ENCODE data around the gene AARS2.

AARS2 gene

GRCh38 chr6:44257025-44257752, 56.0 kb downstream of the AARS2 start, which contains the start of gene SLC35B2:
Gene SLC35B2 (minus strand): TSS chr6:44257528. CDS start chr6:44257410, 118 bp downstream.
- Histone ChIP-seq H3K27me3 (ENCODE audit: control insufficient read depth, insufficient read depth, low read length) (no peaks in the 10 kb centered on the region), H3K9ac (ENCODE audit: low read depth, low read length) (peak within 1 kb of the TSS; percentile 95), H3K4me1 (ENCODE audit: control insufficient read depth, insufficient read depth, low read length) (peaks cover 28% of the 10 kb centered on the region), H3K9me3 (replicated peaks; ENCODE audit: low read length) (no peaks in the 10 kb centered on the region), H3K4me3 (ENCODE audit: low read length) (peak within 1 kb of the TSS; percentile 92), H3K36me3 (ENCODE audit: insufficient read depth, low read length) (peaks cover 37% of the 10 kb centered on the region), H3K4me2 (ENCODE audit: low read length) (peak within 1 kb of the TSS; percentile 94)

GRCh38 chr6:44256775-44257024, 56.4 kb downstream of the AARS2 start:
- peak overlapping the region; percentile 92 for H3K4me3 ChIP-seq (ENCODE audit: low read length)
- peak overlapping the region; percentile 95 for H3K9ac ChIP-seq (ENCODE audit: low read depth, low read length)
- H3K4me2 ChIP-seq (ENCODE audit: low read length) = peak overlapping the region; percentile 94
- H3K36me3 ChIP-seq (ENCODE audit: insufficient read depth, low read length) = peaks cover 42% of the 10 kb centered on the region
- no peaks in the 10 kb centered on the region for H3K9me3 ChIP-seq (replicated peaks; ENCODE audit: low read length)
- H3K4me1 ChIP-seq (ENCODE audit: control insufficient read depth, insufficient read depth, low read length) = peaks cover 29% of the 10 kb centered on the region
- H3K27me3 ChIP-seq (ENCODE audit: control insufficient read depth, insufficient read depth, low read length) = no peaks in the 10 kb centered on the region

- Histone ChIP-seq H3K36me3 (ENCODE audit: insufficient read depth, low read length) (peaks cover 47% of the 10 kb centered on the region), H3K4me2 (ENCODE audit: low read length) (peak overlapping the region; percentile 94), H3K9ac (ENCODE audit: low read depth, low read length) (peak overlapping the region; percentile 95), H3K4me1 (ENCODE audit: control insufficient read depth, insufficient read depth, low read length) (peaks cover 31% of the 10 kb centered on the region), H3K9me3 (replicated peaks; ENCODE audit: low read length) (no peaks in the 10 kb centered on the region), H3K27me3 (ENCODE audit: control insufficient read depth, insufficient read depth, low read length) (no peaks in the 10 kb centered on the region), H3K4me3 (ENCODE audit: low read length) (peak overlapping the region; percentile 92)
These were observed 57.0 kb downstream of the AARS2 start for GRCh38 chr6:44255871-44256774.

GRCh38 chr6:44255105-44255808, 57.9 kb downstream of the AARS2 start:
- peak overlapping the region; percentile 92 for H3K4me3 ChIP-seq (ENCODE audit: low read length)
- H3K4me1 ChIP-seq (ENCODE audit: control insufficient read depth, insufficient read depth, low read length) = peaks cover 35% of the 10 kb centered on the region
- no peaks in the 10 kb centered on the region for H3K27me3 ChIP-seq (ENCODE audit: control insufficient read depth, insufficient read depth, low read length)
- peaks cover 55% of the 10 kb centered on the region for H3K36me3 ChIP-seq (ENCODE audit: insufficient read depth, low read length)
- H3K9ac ChIP-seq (ENCODE audit: low read depth, low read length) = no peak overlapping the region
- H3K4me2 ChIP-seq (ENCODE audit: low read length) = peak overlapping the region; percentile 94
- no peaks in the 10 kb centered on the region for H3K9me3 ChIP-seq (replicated peaks; ENCODE audit: low read length)

- H3K4me2 ChIP-seq (ENCODE audit: low read length) = peak overlapping the region; percentile 94
- H3K36me3 ChIP-seq (ENCODE audit: insufficient read depth, low read length) = peaks cover 57% of the 10 kb centered on the region
- H3K27me3 ChIP-seq (ENCODE audit: control insufficient read depth, insufficient read depth, low read length) = no peaks in the 10 kb centered on the region
- no peak overlapping the region for H3K9ac ChIP-seq (ENCODE audit: low read depth, low read length)
- peaks cover 42% of the 10 kb centered on the region for H3K4me1 ChIP-seq (ENCODE audit: control insufficient read depth, insufficient read depth, low read length)
- no peak overlapping the region for H3K4me3 ChIP-seq (ENCODE audit: low read length)
- no peaks in the 10 kb centered on the region for H3K9me3 ChIP-seq (replicated peaks; ENCODE audit: low read length)
These were observed 58.7 kb downstream of the AARS2 start for GRCh38 chr6:44254191-44255104.

DNA sequence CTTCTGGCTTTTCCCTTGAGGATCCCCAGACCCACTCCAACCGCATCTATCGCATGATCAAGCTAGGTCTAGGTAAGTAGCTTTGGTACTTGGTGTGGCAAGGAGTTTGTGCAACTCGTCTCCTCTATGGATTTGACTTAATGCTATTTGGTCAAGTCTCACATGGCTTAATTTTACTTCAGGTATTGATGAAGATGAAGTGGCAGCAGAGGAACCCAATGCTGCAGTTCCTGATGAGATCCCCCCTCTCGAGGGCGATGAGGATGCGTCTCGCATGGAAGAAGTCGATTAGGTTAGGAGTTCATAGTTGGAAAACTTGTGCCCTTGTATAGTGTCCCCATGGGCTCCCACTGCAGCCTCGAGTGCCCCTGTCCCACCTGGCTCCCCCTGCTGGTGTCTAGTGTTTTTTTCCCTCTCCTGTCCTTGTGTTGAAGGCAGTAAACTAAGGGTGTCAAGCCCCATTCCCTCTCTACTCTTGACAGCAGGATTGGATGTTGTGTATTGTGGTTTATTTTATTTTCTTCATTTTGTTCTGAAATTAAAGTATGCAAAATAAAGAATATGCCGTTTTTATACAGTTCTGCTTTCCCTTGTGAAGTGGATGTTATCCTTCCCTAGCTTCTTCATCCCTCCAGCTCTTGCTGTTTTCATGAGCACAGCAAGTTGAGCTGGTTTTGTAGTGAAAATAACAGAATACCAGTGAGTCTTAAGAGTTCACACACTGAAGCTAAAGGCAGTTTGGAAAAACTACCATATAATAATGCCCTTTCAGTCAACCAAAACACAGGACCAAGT, 59.6 kb downstream of the AARS2 start:
- Histone ChIP-seq H3K4me3 (ENCODE audit: low read length) (no peak overlapping the region), H3K4me1 (ENCODE audit: control insufficient read depth, insufficient read depth, low read length) (peaks cover 52% of the 10 kb centered on the region), H3K36me3 (ENCODE audit: insufficient read depth, low read length) (peaks cover 67% of the 10 kb centered on the region), H3K9ac (ENCODE audit: low read depth, low read length) (no peak overlapping the region), H3K4me2 (ENCODE audit: low read length) (peak overlapping the region; percentile 10), H3K9me3 (replicated peaks; ENCODE audit: low read length) (no peaks in the 10 kb centered on the region), H3K27me3 (ENCODE audit: control insufficient read depth, insufficient read depth, low read length) (no peaks in the 10 kb centered on the region)

GRCh38 chr6:44251576-44252524, 61.3 kb downstream of the AARS2 start:
- Histone ChIP-seq H3K27me3 (ENCODE audit: control insufficient read depth, insufficient read depth, low read length) (no peaks in the 10 kb centered on the region), H3K4me1 (ENCODE audit: control insufficient read depth, insufficient read depth, low read length) (peaks cover 46% of the 10 kb centered on the region), H3K36me3 (ENCODE audit: insufficient read depth, low read length) (peaks cover 75% of the 10 kb centered on the region), H3K9me3 (replicated peaks; ENCODE audit: low read length) (no peaks in the 10 kb centered on the region), H3K4me2 (ENCODE audit: low read length) (no peak overlapping the region), H3K4me3 (ENCODE audit: low read length) (no peak overlapping the region), H3K9ac (ENCODE audit: low read depth, low read length) (no peak overlapping the region)

- H3K36me3 ChIP-seq (ENCODE audit: insufficient read depth, low read length) = peaks cover 75% of the 10 kb centered on the region
- no peak overlapping the region for H3K9ac ChIP-seq (ENCODE audit: low read depth, low read length)
- peak overlapping the region; percentile 8 for H3K4me2 ChIP-seq (ENCODE audit: low read length)
- H3K9me3 ChIP-seq (replicated peaks; ENCODE audit: low read length) = no peaks in the 10 kb centered on the region
- no peak overlapping the region for H3K4me3 ChIP-seq (ENCODE audit: low read length)
- peaks cover 42% of the 10 kb centered on the region for H3K4me1 ChIP-seq (ENCODE audit: control insufficient read depth, insufficient read depth, low read length)
- no peaks in the 10 kb centered on the region for H3K27me3 ChIP-seq (ENCODE audit: control insufficient read depth, insufficient read depth, low read length)
These were observed 62.4 kb downstream of the AARS2 start for GRCh38 chr6:44250718-44251123.

- Histone ChIP-seq H3K9ac (ENCODE audit: low read depth, low read length) (no peak overlapping the region), H3K36me3 (ENCODE audit: insufficient read depth, low read length) (peaks cover 73% of the 10 kb centered on the region), H3K27me3 (ENCODE audit: control insufficient read depth, insufficient read depth, low read length) (no peaks in the 10 kb centered on the region), H3K4me1 (ENCODE audit: control insufficient read depth, insufficient read depth, low read length) (peaks cover 44% of the 10 kb centered on the region), H3K4me2 (ENCODE audit: low read length) (peak overlapping the region; percentile 91), H3K9me3 (replicated peaks; ENCODE audit: low read length) (no peaks in the 10 kb centered on the region), H3K4me3 (ENCODE audit: low read length) (no peak overlapping the region)
These were observed 63.0 kb downstream of the AARS2 start for GRCh38 chr6:44250067-44250717.
